ENCODE results near the gene TTC27. TPM values are rescaled to one million over a fixed set of nuclear protein-coding genes. Genes with fewer than 3 reads are reported as not detected.

Gene TTC27
- total RNA-seq, 4 donors from 2014 or later: 12.6 to 25.4 (median 16.9) TPM

DNA sequence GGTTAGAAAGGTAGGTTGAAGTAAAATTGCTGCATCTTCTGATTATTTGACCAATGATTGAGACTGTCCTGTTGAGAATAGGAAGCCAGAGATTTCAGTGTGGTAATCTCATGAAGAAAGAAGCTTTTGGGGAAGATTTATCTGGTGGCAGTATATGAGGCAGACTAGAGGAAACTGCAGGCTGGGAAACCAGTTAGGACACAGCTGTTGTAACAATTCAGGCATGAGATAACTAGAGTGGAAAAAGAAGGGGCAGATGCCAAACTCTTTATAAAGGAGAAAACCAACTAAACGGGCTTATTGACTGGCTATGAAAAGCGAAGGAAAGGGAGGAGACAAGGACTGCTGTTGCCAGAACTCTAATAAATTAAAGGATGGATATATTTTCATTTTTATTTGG, 155.6 kb downstream of the TTC27 start:
- Histone ChIP-seq H3K27me3 (no peaks in the 10 kb centered on the region), H3K4me3 (replicated peaks in 1 of 3) (no peak overlapping the region), H3K4me1 (no peaks in the 10 kb centered on the region), H3K36me3 (no peaks in the 10 kb centered on the region), H3K9me3 (peaks cover 6% of the 10 kb centered on the region), H3K27ac (no peak overlapping the region)
- TF ChIP-seq POLR2A (IDR thresholded peaks at IDR 0.05): no peak
- TF ChIP-seq CTCF (IDR thresholded peaks at IDR 0.05): no peak
- WGBS, 2 donors: 67 to 81% methylated on average over 2 of the region's 2 CpGs
- intact Hi-C loops (cut with DNase I): no loop called here
- DNase-seq: no peak

- no peak for DNase-seq
- H3K27me3 ChIP-seq: no peaks in the 10 kb centered on the region
- no peaks in the 10 kb centered on the region for H3K36me3 ChIP-seq
- WGBS, 2 donors: 85 to 92% methylated on average over 4 of the region's 4 CpGs
- H3K9me3 ChIP-seq: peaks cover 6% of the 10 kb centered on the region
- H3K4me3 ChIP-seq (replicated peaks in 1 of 3): no peak overlapping the region
- TF ChIP-seq POLR2A (IDR thresholded peaks at IDR 0.05): no peak
- TF ChIP-seq CTCF (IDR thresholded peaks at IDR 0.05): no peak
- no peak overlapping the region for H3K27ac ChIP-seq
- H3K4me1 ChIP-seq: no peaks in the 10 kb centered on the region
- intact Hi-C loops (cut with DNase I): no loop called here
Observed at GRCh38 chr2:32783933-32784332, 156.1 kb downstream of the TTC27 start.

- H3K4me1 ChIP-seq: peaks cover 0 to 4% of the 10 kb centered on the region in 2 donors
- no peaks in the 10 kb centered on the region for H3K9me3 ChIP-seq
- no peaks in the 10 kb centered on the region for H3K27me3 ChIP-seq
- TF ChIP-seq POLR2A (IDR thresholded peaks at IDR 0.05) (no peak), CTCF (IDR thresholded peaks at IDR 0.05) (no peak)
- no peak overlapping the region for H3K27ac ChIP-seq
- intact Hi-C loops (cut with DNase I): no loop called here
- DNase-seq: no peak
- H3K4me3 ChIP-seq (replicated peaks in 1 of 3): no peak overlapping the region
- H3K36me3 ChIP-seq: no peaks in the 10 kb centered on the region
Observed at GRCh38 chr2:32787207-32787606, 159.4 kb downstream of the TTC27 start.

- WGBS, 2 donors: 39 to 44% methylated on average over 1 of the region's 1 CpG
- Histone ChIP-seq H3K9me3 (no peaks in the 10 kb centered on the region), H3K36me3 (no peaks in the 10 kb centered on the region), H3K4me1 (peaks cover 0 to 8% of the 10 kb centered on the region in 2 donors), H3K27ac (no peak overlapping the region), H3K4me3 (replicated peaks in 1 of 3) (no peak overlapping the region), H3K27me3 (no peaks in the 10 kb centered on the region)
- TF ChIP-seq CTCF (IDR thresholded peaks at IDR 0.05) (no peak), POLR2A (IDR thresholded peaks at IDR 0.05) (no peak)
- DNase-seq: no peak
- intact Hi-C loops (cut with DNase I): no loop called here
Observed at GRCh38 chr2:32788114-32788513, 160.3 kb downstream of the TTC27 start.

DNA sequence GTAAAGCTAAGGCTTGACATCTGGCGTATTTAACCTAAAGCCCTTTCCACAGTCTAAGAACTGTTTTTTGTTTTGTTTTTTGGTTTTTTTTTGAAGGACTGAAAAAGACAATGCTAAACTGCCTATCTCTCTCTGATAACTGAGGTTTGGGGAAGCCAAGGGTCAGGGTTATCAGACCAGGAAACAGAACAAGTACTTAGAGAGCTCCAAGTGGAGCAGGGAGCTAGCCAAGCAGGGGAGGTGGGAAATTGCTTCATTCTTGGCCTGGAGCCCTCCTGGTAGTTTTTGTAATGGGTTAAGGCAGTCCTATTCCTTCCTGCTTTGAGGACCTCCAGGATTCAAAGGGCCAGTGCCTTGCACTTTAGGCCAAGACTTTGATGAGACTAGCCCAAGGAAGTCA, 164.6 kb downstream of the TTC27 start:
- TF ChIP-seq CTCF (IDR thresholded peaks at IDR 0.05) (no peak), POLR2A (IDR thresholded peaks at IDR 0.05) (no peak)
- Histone ChIP-seq H3K9me3 (no peaks in the 10 kb centered on the region), H3K27ac (no peak overlapping the region), H3K36me3 (no peaks in the 10 kb centered on the region), H3K27me3 (no peaks in the 10 kb centered on the region), H3K4me3 (replicated peaks in 1 of 3) (no peak overlapping the region), H3K4me1 (peaks cover 0 to 8% of the 10 kb centered on the region in 2 donors)
- peak; percentile 24 to 32 for DNase-seq
- intact Hi-C loops (cut with DNase I): no loop called here
- WGBS, 2 donors: 92 to 94% methylated on average over 1 of the region's 1 CpG
